Loucy (cell line): ENCODE results near the gene RANBP17.

ENCODE experiments used
- H2AFZ ChIP-seq: fragments of 200-600 bp; sonication (generic); 2 replicates; pipeline ENCODE4 v1.6.0; 2016; ENCODE audit warnings: antibody characterized with exemption, mild to moderate bottlenecking, low read length, moderate library complexity
- H3F3A ChIP-seq: fragments of 200-600 bp; 2 replicates; pipeline ENCODE4 v1.6.0; 2016; ENCODE audit warnings: antibody characterized with exemption, low read depth, mild to moderate bottlenecking
- H3K27me3 ChIP-seq: fragments of 200-600 bp; sonication (generic); 2 replicates; pipeline ENCODE4 v1.6.1; 2014; ENCODE audit warnings: low read length, mild to moderate bottlenecking; ENCODE audit not compliant: insufficient read depth, poor library complexity, severe bottlenecking
- H3K36me3 ChIP-seq: fragments of 200-600 bp; sonication (generic); 2 replicates; pipeline ENCODE4 v1.6.1; 2016; ENCODE audit warnings: low read length; ENCODE audit not compliant: insufficient read depth
- H3K4me1 ChIP-seq: fragments of 200-600 bp; sonication (generic); 2 replicates; pipeline ENCODE4 v1.5.1; 2014; ENCODE audit warnings: low read length, mild to moderate bottlenecking; ENCODE audit not compliant: insufficient read depth, poor library complexity, severe bottlenecking
- H3K4me2 ChIP-seq: fragments of 200-600 bp; sonication (generic); 2 replicates; pipeline ENCODE4 v1.6.0; 2014; ENCODE audit warnings: antibody characterized with exemption, low read length, low read depth, mild to moderate bottlenecking; ENCODE audit not compliant: poor library complexity, severe bottlenecking
- H3K4me3 ChIP-seq: fragments of 200-600 bp; sonication (generic); 2 replicates; pipeline ENCODE4 v1.5.1; 2014; ENCODE audit warnings: low read length, mild to moderate bottlenecking, mixed read lengths; ENCODE audit not compliant: poor library complexity, severe bottlenecking
- H3K79me2 ChIP-seq: fragments of 200-600 bp; sonication (generic); 2 replicates; pipeline ENCODE4 v1.6.1; 2014; ENCODE audit warnings: low read length; ENCODE audit not compliant: insufficient read depth
- H3K9ac ChIP-seq: fragments of 200-600 bp; sonication (generic); 2 replicates; pipeline ENCODE4 v1.6.0; 2014; ENCODE audit warnings: mild to moderate bottlenecking, low read depth, low read length, moderate library complexity; ENCODE audit not compliant: poor library complexity, severe bottlenecking
- H3K9me2 ChIP-seq: fragments of 200-600 bp; sonication (generic); replicated peaks from 2 replicates; pipeline ENCODE4 v1.6.1; 2016; ENCODE audit warnings: low read depth, low read length, mixed read lengths
- H3K9me3 ChIP-seq: fragments of 200-600 bp; sonication (generic); 2 replicates; pipeline ENCODE4 v1.6.1; 2014; ENCODE audit warnings: mild to moderate bottlenecking, antibody characterized with exemption, low read length, low read depth; ENCODE audit not compliant: insufficient read depth
- H4K20me1 ChIP-seq: fragments of 200-600 bp; sonication (generic); 2 replicates; pipeline ENCODE4 v1.6.0; 2014; ENCODE audit warnings: antibody characterized with exemption, low read length, mild to moderate bottlenecking; ENCODE audit not compliant: insufficient read depth, poor library complexity, severe bottlenecking
- EZH2phosphoT487 ChIP-seq: fragments of 200-600 bp; IDR thresholded peaks from 2 replicates; pipeline ENCODE4 v1.6.1; 2018; ENCODE audit warnings: antibody characterized with exemption, mild to moderate bottlenecking, moderate library complexity, borderline replicate concordance
- TF ChIP-seq, protein P1 (sequence below): fragments of 200-600 bp; sonication (generic); conservative IDR thresholded peaks from 2 replicates; pipeline ENCODE4 v1.5.1; 2014; ENCODE audit warnings: mild to moderate bottlenecking, antibody characterized with exemption, low read length

The RANBP17 gene

DNA sequence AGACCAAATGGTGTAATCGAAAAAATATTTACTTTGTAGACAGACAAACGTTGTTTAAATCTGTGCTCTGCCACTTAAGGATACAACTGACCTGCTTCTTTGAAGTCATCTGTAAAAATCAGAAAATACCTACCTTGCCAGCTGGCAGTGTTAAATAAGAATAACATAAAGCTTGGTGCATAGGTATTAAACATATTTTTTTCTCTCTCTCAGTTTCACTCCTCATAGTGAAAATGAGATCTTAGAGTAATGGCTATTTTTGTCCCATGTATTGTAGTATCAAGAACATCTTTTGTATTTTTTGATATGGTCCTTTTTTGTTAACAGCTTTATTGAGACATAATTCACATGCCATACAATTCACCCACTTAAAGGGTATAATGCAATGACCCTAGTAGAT lies 17.9 kb upstream of the RANBP17 start:
- Histone ChIP-seq H3K4me1 (no peaks in the 10 kb centered on the region), H3F3A (no peaks in the 10 kb centered on the region), H3K9ac (no peak overlapping the region), H2AFZ (no peak overlapping the region), H3K9me2 (no peaks in the 10 kb centered on the region), H3K4me3 (no peak overlapping the region), H3K79me2 (no peaks in the 10 kb centered on the region), H3K9me3 (no peaks in the 10 kb centered on the region), H3K4me2 (no peak overlapping the region), H3K36me3 (no peaks in the 10 kb centered on the region), H3K27me3 (no peaks in the 10 kb centered on the region), H4K20me1 (no peaks in the 10 kb centered on the region)
- TF ChIP-seq EZH2phosphoT487 = no peak
- TF ChIP-seq, protein P1, sequence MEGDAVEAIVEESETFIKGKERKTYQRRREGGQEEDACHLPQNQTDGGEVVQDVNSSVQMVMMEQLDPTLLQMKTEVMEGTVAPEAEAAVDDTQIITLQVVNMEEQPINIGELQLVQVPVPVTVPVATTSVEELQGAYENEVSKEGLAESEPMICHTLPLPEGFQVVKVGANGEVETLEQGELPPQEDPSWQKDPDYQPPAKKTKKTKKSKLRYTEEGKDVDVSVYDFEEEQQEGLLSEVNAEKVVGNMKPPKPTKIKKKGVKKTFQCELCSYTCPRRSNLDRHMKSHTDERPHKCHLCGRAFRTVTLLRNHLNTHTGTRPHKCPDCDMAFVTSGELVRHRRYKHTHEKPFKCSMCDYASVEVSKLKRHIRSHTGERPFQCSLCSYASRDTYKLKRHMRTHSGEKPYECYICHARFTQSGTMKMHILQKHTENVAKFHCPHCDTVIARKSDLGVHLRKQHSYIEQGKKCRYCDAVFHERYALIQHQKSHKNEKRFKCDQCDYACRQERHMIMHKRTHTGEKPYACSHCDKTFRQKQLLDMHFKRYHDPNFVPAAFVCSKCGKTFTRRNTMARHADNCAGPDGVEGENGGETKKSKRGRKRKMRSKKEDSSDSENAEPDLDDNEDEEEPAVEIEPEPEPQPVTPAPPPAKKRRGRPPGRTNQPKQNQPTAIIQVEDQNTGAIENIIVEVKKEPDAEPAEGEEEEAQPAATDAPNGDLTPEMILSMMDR = no peak

DNA sequence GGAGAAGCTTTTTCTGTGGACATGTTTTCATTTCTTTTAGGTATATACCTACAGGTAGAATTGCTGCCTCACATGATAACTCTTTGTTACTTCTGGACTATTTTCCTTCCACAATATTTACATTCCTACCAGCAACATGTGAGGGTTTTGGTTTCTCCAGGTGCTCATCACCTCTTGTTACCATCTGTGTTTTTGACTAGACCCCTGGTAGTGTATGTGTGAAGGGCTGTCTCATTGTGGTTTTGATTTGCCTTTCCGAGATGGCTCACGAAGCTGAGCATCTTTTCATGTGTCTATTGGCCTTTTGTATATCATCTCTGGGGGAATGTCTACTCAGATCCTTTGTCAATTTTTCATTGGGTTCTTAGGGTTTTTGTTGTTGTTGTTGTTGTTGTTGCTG lies 17.2 kb upstream of the RANBP17 start:
- no peaks in the 10 kb centered on the region for H3K27me3 ChIP-seq
- H3K36me3 ChIP-seq = no peaks in the 10 kb centered on the region
- H2AFZ ChIP-seq = no peak overlapping the region
- H4K20me1 ChIP-seq = no peaks in the 10 kb centered on the region
- TF ChIP-seq, protein P1 = no peak
- no peak for TF ChIP-seq EZH2phosphoT487
- H3K79me2 ChIP-seq = no peaks in the 10 kb centered on the region
- no peak overlapping the region for H3K9ac ChIP-seq
- H3K4me2 ChIP-seq = no peak overlapping the region
- no peaks in the 10 kb centered on the region for H3K4me1 ChIP-seq
- H3K9me2 ChIP-seq = no peaks in the 10 kb centered on the region
- no peak overlapping the region for H3K4me3 ChIP-seq
- no peaks in the 10 kb centered on the region for H3F3A ChIP-seq
- no peaks in the 10 kb centered on the region for H3K9me3 ChIP-seq

DNA sequence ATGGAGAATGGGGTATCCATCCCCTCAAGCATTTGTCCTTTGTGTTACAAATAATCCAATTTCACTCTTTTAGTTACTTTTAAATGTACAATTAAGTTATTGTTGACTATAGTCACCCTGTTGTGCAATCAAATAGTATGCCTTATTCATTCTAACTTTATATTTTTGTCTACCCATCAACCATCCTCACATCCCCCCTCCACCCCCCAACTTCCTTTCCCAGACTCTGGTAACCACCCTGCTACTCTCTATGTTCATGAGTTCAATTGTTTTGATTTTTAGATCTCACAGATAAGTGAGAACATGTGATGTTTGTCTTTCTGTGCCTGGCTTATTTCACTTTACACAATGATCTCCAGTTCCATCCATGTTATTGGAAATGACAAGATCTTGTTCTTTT lies 15.4 kb upstream of the RANBP17 start:
- no peaks in the 10 kb centered on the region for H3K4me1 ChIP-seq
- no peaks in the 10 kb centered on the region for H3F3A ChIP-seq
- H3K4me3 ChIP-seq = no peak overlapping the region
- H3K9ac ChIP-seq = no peak overlapping the region
- no peak overlapping the region for H3K4me2 ChIP-seq
- H3K79me2 ChIP-seq = no peaks in the 10 kb centered on the region
- H2AFZ ChIP-seq = no peak overlapping the region
- no peaks in the 10 kb centered on the region for H3K9me2 ChIP-seq
- no peaks in the 10 kb centered on the region for H3K36me3 ChIP-seq
- no peaks in the 10 kb centered on the region for H3K27me3 ChIP-seq
- TF ChIP-seq EZH2phosphoT487 = no peak
- TF ChIP-seq, protein P1 = no peak
- H4K20me1 ChIP-seq = no peaks in the 10 kb centered on the region
- H3K9me3 ChIP-seq = no peaks in the 10 kb centered on the region
